HG03060 (cell line): Measurements from ENCODE around the gene RPL18A.
"Not testable (repeated sequence)": the region's sequence is repeated elsewhere in the genome, so short reads cannot be mapped to it uniquely, and the experiment has no call there.

Experiments
- ATAC-seq: cut with Tn5 transposase; IDR thresholded peaks from one replicate; pipeline ENCODE4 v1.9.1; 2021; ENCODE audit warnings: low read depth, moderate number of reproducible peaks; ENCODE audit not compliant: unreplicated experiment

The RPL18A gene

DNA sequence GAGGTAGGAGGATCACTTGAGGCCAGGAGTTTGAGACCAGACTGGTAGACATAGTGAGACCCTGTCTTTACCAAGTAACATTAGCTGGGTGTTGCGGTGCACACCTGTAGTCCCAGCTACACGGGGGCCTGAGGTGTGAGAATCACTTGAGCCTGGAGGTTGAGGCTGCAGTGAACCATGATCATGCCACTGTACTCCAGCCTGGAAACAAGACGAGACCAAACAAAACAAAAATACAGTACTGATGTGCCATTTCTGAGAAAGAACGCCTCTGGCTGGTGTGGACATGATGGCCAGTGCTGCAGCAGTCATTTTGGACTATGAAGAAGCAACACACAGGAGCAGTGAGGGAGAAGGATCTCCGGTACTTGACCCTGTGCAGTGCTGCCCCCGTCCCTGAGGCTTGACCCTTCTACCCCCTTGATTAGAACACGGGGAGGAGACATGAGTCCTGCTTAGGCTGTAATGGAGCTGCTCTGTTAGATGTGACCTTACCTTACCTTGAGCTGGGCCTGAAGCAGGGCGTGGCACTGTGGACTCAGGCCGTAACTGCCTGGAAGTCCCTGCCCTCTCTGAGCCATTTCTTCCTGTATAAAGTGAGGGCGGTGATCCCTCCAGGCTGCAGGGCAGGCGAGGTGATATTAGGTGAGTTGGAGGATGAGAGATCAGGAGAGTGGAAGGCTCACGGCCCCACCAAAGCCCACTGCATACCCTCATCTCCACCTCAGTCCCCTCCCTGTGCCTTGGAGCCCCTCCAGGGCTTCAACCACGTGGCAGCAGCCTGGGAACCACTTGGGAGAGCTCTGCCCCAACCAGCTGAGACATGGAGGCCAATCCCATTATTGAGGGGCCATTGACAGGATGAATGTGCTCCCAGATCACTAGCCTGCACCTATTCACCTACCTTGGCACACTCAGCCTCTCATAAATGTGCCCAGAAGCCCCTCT is 5.9 kb downstream of the RPL18A start:
- no peak for ATAC-seq

DNA sequence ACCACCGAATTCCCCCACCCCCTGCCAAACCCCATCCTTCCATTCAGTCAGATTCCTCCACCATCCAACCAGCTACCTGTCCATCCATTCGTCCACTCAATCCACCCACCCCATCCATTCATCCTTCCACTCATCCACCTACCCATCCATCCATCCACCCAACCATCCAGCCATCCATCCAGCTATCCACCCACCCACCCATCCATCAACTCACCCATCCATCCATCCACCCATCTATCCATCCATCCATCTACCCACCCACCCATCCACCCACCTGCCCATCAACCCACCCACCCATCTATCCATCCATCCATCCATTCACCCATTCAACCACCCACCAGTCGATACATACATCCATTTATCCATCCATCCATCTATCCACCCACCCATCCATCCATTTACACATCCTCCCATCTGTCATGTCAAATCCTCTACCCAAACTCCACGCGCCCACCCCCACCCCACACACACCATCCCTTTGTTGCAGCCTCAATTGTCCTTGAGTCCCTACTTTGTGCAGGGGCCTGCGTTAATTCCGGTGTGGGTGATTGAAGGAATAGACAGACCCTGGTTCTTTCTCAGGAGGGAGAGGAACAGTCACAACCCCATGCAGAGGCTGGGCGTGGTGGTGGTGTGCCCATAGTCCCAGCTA is 6.7 kb downstream of the RPL18A start:
- ATAC-seq: no peak

DNA sequence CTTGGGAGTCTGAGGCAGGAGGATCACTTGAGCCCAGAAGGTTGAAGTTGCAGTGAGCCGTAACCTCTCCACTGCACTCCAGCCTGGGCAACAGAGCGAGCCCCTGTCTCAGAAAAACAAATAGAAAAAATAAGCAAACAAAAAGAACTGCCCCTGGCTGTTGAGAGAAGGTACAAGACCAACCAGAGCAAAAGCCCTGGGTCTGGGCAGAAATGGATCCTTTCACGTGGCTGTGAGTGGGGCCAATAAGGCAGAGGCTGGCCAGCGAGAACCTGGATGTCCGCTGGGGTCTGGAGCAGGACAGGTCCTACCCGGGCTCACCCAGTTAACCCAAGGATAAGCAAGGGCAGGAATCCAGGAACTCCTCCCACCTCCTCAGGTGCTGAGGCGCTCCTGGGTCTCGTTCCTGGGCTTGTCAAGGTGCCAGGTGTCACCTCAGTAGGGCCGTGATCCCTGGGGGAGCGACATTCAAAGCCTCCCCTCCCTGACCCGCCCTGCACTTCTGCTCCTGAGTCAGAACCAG is 7.3 kb downstream of the RPL18A start:
- no peak for ATAC-seq

DNA sequence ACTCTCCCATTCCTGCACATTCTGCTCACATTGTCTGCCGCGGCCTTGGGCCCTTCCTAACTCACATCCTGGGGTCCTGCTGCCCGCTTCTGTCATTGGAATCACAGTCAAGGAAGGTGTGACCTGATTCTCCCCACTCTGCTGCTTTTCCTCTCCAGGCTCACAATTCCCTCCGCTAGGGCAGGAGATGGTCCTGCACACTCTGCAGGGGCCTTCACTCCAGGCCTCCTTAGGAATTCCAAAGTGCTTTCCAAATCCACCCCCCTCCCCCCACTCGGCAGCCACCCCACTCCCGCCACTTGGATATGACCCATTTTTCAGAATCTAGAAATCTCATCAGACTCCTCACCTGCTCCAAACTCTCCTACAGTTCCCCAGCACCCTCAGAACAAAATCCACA is 9.0 kb downstream of the RPL18A start:
- ATAC-seq: no peak

DNA sequence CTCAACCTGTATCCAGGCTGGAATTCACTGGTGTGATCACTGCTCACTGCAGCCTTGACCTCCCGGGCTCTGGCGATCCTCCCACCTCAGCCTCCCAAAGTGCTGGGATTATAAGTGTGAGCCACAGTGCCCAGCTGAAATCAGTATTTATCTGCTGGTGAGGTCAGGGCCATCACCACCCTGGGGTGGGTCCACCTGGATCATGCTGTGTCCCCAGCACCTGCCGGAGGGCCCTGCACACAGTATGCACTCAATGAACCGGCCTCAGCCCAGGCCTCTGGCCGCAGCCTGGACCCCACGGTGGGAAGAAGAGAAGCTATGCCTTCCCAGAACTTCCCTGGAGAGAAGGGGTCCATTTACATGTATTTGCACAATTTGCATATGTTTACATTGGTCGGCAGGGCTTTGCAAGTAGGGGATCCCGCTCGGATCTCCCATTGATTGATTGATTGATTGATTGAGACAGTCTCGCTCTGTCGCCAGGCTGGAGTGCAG is 9.5 kb downstream of the RPL18A start:
- ATAC-seq: no peak

DNA sequence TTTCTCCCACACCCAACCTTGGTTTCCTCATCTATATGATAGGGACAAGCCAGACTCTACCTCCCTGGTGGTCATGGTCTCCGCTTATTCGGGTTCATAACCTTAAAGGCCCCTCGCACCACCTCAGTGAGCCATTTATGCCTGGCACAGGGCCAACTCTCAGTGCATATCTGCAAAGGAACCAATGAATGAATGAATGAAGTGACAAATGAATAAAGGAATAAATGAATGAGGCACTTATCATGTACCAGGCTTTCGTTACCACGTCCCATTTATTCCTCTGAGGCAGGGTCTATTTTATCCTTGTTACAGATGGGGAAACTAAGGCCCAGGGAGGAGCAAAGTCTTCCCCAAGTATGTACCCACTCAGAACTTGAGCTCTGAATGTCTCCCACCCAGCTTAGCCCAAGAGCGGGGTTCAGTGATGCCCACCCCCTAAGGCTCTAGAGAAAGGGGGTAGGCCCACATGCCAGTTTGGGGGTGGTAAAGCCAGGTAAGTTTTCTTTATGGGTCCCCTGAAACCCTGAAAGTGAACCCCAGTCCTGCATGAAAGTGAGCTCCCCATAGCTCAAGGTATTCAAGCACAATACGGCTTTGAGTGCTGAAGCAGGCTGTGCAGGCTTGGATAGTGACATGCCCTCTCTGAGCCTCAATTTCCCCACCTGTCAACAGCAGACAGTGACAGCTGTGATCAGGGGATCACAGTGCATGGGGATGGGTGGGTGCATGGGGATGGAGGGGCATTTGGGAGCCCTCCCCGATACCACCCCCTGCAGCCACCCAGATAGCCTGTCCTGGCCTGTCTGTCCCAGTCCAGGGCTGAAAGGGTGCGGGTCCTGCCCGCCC is 11.5 kb downstream of the RPL18A start:
- ATAC-seq: no peak

DNA sequence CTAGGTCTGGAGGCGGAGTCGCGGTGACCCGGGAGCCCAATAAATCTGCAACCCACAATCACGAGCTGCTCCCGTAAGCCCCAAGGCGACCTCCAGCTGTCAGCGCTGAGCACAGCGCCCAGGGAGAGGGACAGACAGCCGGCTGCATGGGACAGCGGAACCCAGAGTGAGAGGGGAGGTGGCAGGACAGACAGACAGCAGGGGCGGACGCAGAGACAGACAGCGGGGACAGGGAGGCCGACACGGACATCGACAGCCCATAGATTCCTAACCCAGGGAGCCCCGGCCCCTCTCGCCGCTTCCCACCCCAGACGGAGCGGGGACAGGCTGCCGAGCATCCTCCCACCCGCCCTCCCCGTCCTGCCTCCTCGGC is 12.2 kb downstream of the RPL18A start, which contains the start of gene SLC5A5:
SLC5A5 (plus strand) TSS at position 68 of the 373 bp plus-strand sequence. CDS start 375 bp downstream, outside the sequence.
- no peak for ATAC-seq

DNA sequence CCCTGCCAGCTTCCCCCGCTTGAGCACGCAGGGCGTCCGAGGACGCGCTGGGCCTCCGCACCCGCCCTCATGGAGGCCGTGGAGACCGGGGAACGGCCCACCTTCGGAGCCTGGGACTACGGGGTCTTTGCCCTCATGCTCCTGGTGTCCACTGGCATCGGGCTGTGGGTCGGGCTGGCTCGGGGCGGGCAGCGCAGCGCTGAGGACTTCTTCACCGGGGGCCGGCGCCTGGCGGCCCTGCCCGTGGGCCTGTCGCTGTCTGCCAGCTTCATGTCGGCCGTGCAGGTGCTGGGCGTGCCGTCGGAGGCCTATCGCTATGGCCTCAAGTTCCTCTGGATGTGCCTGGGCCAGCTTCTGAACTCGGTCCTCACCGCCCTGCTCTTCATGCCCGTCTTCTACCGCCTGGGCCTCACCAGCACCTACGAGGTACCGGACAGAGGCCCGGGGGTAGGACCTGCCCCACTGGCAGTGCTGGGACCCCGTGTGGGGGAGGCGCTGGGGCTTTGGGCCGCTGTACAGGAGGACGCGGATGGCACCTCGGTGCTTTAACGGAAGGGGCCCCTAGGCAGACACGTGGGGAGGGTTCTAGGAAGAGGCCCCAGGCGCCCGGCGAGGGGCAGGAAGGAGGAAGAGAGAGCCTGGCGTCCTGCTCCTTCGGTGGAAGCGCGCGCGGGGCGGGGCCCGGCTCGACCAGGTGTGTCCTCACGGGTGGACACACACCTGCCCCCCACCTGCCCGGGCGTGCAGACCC is 12.7 kb downstream of the RPL18A start:
- no peak for ATAC-seq

DNA sequence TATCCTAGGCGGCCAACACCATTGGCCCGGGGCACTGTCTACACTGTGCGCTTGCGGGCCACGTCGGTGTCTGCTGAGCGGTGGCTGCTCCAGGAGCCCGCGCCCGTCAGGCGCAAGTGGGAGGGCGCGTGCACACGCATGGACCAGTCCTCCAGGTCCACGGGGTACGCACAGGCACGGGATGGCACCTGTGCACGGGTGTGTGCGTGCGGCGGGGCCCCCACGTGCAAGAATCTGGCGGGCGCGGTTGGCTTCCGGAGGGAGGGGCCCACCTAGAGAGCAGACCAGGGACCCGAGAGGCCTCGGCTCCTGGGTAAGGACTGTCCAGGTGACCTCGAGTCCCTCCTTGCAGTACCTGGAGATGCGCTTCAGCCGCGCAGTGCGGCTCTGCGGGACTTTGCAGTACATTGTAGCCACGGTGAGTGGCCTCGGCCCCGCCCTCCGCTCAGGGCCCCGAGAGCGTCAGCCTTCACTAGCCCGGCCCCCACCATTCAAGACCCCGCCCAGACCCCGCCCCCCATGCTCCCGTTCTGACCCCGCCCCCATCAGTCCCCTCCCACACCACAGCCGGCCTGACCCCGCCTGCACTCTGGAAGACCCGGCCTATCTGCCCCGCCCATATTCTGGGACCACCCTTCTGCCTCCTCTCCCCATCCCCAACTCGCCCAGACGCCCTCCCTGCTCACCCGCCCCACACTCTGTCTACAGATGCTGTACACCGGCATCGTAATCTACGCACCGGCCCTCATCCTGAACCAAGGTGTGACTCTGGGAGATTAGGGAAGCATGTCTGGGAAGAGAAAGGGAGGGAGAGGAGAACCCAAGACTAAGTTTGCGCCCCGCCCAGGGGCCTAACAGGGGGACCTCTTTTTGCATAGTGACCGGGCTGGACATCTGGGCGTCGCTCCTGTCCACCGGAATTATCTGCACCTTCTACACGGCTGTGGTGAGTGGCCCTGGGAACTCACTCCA is 14.4 kb downstream of the RPL18A start:
- ATAC-seq: no peak

DNA sequence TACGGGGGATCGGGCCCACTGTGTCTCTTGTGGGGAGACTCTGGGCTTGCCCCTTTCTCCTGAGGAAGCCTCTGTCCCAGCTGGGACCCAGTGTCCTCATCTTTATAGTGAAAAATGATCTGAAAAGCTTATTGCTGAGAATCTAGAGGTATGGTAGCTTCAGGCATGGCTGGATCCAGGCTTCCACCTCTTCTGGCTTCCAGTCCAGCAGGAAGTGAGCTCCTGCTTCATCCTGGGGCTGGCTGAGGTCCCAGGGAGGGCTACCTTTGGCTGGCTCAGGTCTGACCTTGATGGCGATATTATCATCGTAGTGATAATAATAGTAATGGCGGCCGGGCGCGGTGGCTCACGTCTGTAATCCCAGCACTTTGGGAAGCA is 15.0 kb downstream of the RPL18A start:
- ATAC-seq: no peak

DNA sequence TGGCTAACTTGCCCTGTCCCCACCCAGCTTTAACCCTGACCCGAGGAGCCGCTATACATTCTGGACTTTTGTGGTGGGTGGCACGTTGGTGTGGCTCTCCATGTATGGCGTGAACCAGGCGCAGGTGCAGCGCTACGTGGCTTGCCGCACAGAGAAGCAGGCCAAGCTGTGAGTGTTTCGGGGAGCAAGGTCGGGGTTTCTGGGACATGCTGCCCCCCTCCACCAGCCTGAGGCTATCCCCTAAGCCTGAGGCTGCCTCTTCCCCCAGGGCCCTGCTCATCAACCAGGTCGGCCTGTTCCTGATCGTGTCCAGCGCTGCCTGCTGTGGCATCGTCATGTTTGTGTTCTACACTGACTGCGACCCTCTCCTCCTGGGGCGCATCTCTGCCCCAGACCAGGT is 18.0 kb downstream of the RPL18A start:
- no peak for ATAC-seq

DNA sequence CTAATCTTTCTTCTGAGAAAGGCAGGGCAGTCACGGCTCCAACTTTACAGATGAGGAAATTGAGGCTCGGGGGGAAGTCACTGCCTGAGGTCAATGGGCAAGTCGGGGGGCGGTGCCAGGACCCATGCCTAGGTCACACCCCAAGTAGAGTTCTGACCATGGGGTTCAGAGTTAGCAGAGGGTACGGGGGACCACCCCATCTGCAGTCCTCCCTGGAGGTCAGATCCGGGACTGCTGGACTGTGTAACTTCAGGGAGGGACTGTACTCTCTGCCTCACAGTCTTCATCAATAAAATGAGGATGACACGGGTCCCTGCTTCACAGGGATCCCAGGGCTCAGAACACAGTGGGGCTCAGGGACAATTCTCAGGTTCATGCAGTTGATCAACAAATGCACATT is 19.8 kb downstream of the RPL18A start:
- no peak for ATAC-seq

DNA sequence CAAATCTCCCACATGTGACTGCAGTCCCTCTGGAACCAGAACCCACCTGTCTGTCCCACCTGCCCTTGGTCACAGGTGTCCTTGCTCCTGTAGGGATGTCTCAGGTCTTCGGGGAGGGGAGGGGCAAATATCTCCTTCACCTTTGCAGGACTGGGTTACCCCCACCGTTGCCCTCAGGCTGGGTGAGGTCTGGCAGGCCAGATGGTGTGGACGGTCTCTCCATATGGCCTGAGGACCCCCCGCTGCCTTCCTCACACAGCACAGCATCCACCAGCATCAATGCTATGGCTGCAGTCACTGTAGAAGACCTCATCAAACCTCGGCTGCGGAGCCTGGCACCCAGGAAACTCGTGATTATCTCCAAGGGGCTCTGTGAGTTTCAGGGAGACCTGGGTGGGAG is 22.0 kb downstream of the RPL18A start:
- ATAC-seq: no peak

DNA sequence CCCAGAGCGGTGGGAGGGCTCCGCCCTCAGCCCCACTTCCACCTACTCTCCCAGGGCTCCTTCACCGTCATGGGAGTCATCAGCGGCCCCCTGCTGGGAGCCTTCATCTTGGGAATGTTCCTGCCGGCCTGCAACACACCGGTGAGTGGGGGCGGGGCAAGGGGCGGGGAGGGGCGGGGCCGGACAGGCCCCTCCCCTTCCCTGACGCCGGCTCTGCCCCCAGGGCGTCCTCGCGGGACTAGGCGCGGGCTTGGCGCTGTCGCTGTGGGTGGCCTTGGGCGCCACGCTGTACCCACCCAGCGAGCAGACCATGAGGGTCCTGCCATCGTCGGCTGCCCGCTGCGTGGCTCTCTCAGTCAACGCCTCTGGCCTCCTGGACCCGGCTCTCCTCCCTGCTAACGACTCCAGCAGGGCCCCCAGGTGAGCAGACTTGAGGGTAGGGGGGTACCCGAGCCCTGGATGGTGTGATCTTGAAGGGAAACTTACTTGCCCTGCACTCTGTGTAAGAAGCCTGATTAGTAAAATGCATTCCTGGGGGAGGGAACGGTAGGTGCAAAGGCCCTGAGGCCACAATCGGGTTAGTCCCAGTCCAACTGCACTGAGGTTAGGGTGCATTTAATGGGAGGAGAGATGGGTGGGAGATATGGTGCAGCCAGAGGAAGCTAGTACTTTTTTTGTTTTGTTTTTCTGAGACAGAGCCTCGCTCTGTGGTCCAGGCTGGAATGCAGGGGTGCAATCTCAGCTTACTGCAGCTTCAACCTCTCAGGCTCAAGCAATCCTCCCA is 24.1 kb downstream of the RPL18A start:
- ATAC-seq: no peak

DNA sequence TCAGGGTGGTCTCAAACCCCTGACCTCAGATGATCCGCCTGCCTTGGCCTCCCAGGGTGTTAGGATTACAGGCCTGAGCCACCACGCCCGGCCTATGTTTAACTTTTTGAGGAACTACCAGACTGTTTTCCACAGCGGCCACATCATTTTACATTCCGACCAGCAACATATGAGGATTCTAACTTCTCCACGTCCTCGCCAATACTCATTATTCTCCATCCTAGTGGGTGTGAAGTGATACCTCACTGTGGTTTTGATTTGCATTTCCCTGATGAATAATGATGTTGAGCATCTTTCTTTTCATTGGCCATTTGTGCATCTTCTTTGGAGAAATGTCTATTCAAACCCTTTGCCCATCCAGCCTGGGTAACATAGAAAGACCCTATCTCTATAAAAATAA is 26.8 kb downstream of the RPL18A start:
- no peak for ATAC-seq

DNA sequence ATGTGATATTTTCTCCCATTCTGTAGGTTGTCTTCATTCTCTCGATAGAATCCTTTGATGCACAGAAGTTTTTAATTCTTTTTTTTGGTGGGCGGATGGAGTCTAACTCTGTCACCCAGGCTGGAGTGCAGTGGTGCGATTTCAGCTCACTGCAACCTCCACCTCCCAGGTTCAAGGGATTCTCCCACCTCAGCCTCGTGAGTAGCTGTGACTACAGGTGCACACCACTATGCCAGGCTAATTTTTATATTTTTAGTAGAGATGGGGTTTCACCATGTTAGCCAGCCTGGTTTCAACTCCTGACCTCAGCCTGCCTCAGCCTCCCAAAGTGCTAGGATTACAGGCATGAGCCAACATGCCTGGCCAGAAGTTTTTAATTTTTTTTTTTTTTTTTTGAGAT is 27.5 kb downstream of the RPL18A start:
- ATAC-seq: not testable (repeated sequence)

DNA sequence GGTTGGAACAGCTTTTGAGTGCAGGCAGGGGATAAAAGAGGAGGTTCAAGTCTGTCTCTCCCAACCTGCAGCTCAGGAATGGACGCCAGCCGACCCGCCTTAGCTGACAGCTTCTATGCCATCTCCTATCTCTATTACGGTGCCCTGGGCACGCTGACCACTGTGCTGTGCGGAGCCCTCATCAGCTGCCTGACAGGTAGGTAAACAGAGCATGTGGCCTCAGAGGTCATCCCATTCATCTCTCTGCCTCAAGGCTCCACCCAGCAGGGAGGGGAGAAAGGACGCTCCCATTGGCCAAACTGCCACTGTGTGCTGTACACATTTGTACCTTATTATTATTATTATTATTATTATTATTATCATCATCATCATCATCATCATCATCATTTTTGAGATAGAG is 28.6 kb downstream of the RPL18A start:
- ATAC-seq: no peak

DNA sequence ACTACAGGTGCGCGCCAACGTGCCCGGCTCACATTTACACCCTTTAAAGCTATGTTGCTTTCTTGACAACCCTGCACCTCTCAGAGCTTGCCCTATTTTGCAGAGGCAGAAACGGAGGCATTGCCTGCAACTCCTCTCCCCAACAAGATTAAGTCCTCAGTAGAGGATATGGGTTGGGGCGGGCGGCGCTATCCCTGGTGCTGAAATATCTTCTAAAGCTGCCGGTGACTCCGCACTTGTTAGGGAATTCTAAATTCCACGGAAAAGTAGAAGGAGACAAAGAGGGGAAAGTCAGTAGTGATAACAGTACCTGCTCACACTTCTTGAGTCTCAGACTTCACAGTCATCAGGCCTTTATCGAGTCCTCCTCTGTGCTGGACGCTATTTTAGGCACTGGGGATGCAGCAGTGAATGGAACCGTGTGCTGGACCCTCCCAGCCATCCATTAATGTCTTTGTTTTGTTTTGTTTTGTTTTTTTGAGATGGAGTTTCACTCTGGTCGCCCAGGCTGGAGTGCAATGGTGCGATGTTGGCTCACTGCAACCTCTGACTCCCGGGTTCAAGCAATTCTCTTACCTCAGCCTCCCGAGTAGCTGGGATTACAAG is 30.0 kb downstream of the RPL18A start:
- no peak for ATAC-seq
